ENCODE measurements around the gene ABCD1.

GRCh38 chrX:153707406-153707805 is 17.2 kb upstream of the ABCD1 start:
- TF ChIP-seq CTCF (tag by site-specific recombination; IDR thresholded peaks at IDR 0.05) (no peak), ZBTB7A (tag by site-specific recombination; IDR thresholded peaks at IDR 0.05; ENCODE audit: low read depth) (no peak)

Data from HEK293 (cell line).